GM13977 (cell line): ENCODE results near the gene CHCHD1.
"Not testable (repeated sequence)": the region's sequence is repeated elsewhere in the genome, so short reads cannot be mapped to it uniquely, and the experiment has no call there.

Experiments used
- DNase-seq: peaks from one replicate; pipeline ENCODE4 v3.0.0; 2012; ENCODE audit warnings: low spot score
- in situ Hi-C: fragments of 300-500 bp; cut with MboI; formaldehyde crosslinking; loops from one replicate; pipeline ENCODE4 v1.12.0; 2022; ENCODE audit warnings: low sequenced_read_pairs, low pct_unique_long_range_greater_than_20kb, mixed read lengths, inconsistent platforms; ENCODE audit not compliant: unreplicated experiment
- TF ChIP-seq, protein P1 (sequence below): IDR thresholded peaks from 2 replicates; pipeline ENCODE4 v1.5.1; 2012; ENCODE audit warnings: mild to moderate bottlenecking, control low read depth; ENCODE audit not compliant: insufficient read depth; ENCODE audit errors: extremely low read depth, missing control alignments

The CHCHD1 gene

DNA sequence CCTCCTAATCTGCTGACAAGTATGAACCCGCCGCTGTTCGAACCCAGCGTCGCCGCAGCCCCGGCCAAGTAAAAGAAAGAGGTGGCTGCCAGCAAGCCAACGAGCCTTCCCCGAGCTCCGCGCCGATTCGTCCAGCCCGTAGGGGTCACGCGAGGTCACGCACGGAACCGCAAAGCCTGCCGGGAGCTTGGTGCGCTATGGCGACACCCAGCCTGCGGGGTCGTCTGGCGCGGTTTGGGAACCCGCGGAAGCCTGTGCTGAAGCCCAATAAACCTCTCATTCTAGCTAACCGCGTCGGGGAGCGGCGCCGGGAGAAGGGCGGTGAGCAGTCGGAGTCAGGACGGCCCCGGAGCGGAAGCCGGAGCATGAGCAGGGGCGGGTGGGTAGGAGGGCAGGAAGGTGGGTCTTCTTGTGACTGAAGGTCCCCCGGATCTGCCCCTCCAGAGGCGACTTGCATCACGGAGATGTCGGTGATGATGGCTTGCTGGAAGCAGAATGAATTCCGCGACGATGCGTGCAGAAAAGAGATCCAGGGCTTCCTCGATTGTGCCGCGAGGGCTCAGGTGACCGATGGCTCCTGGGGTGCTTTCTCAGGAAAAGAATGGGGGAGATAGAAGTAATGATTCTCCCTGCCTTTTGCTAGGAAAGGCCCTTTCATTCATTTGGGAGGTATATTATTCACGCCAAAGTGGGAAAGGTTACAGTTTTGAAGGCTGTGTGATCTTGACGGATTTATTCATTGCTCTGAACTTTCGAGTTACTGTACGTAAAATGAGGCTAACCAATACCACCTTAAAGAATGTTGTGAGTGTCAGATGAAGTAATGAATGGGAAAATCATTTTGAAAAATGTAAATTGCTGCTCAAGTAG, at the start of gene CHCHD1:
Gene CHCHD1 (plus strand): TSS at position 170 of the 870 bp plus-strand sequence. CDS start 28 bp downstream, at position 198.
- in situ Hi-C loops: no loop called here
- TF ChIP-seq, protein P1, sequence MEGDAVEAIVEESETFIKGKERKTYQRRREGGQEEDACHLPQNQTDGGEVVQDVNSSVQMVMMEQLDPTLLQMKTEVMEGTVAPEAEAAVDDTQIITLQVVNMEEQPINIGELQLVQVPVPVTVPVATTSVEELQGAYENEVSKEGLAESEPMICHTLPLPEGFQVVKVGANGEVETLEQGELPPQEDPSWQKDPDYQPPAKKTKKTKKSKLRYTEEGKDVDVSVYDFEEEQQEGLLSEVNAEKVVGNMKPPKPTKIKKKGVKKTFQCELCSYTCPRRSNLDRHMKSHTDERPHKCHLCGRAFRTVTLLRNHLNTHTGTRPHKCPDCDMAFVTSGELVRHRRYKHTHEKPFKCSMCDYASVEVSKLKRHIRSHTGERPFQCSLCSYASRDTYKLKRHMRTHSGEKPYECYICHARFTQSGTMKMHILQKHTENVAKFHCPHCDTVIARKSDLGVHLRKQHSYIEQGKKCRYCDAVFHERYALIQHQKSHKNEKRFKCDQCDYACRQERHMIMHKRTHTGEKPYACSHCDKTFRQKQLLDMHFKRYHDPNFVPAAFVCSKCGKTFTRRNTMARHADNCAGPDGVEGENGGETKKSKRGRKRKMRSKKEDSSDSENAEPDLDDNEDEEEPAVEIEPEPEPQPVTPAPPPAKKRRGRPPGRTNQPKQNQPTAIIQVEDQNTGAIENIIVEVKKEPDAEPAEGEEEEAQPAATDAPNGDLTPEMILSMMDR: no peak
- DNase-seq: peak; percentile 90

- in situ Hi-C loops: loop anchor here (25.0 kb wide), 1 partner anchor 195 kb away; no protein-coding TSS in a partner anchor
- TF ChIP-seq, protein P1: no peak
- no peak for DNase-seq
Observed at GRCh38 chr10:73732426-73732825, 49.4 kb upstream of the CHCHD1 start.

DNA sequence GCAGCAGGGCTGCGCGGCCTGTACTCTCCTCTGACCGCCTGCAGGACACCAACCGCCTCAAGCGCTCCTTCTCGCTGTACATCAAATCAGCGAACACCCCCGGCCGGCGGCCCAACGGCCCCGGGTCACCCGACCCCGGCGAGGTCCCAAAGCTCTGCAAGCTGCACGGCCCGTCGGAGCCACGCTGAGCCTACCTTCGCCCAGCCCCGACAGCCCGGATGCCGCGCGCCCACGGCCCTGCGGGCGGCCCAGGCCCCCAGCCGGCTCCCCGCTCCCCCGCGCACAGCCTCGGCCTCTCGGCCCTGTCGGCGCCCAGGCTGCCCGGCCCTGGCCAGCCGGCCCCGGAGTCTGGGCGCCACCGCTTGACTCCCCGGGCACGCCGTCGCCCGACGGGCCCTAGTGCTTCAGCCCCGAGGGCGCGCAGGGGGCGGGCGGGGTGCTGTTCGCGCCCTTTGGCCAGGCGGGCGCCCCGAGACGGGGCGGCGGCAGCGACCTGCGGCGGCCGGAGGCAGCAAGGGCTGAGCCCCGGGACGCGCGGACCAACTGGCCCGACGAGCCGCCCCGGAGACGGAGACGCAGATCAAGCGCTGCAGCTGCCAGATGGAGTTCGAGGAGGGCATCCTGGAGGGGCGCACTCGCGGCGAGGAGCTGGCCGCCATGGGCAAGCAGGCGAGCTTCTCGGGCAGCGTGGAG, 48.8 kb upstream of the CHCHD1 start:
- TF ChIP-seq, protein P1: no peak
- in situ Hi-C loops: loop anchor here (25.0 kb wide), 1 partner anchor 196 kb away; no protein-coding TSS in a partner anchor
- DNase-seq: no peak

GRCh38 chr10:73734028-73734720, 47.7 kb upstream of the CHCHD1 start:
- DNase-seq: no peak
- TF ChIP-seq, protein P1: no peak
- in situ Hi-C loops: loop anchor here (25.0 kb wide), 1 partner anchor 197 kb away; no protein-coding TSS in a partner anchor

DNA sequence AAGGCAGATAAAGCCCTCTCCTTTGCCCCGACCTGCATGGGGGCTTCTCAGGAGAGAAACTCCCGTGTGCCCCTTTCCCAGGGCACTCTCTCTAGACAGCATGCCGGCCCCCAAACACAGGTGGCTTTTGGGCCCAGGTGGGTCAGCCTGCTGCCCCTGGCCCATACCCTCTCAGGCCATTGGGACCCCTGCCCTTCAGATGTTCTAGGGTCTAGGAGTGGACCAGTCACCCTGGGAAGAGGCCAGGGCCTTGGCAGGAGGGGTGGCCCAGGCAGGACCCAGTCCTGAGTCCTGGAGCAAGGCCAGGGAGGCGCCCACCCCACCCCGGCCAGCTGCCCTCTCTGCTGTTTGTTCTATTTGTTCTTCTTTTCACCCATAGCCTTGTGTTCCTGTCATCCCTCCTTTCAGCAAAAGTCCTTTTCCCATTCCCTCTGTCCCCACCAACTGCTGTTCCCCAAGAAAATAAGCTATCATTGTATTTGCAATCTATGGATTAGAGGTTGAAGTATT, 47.0 kb upstream of the CHCHD1 start:
- no peak for DNase-seq
- TF ChIP-seq, protein P1: no peak
- in situ Hi-C loops: loop anchor here (25.0 kb wide), 1 partner anchor 198 kb away; no protein-coding TSS in a partner anchor

GRCh38 chr10:73740501-73741254, 41.2 kb upstream of the CHCHD1 start:
- in situ Hi-C loops: loop anchor here (25.0 kb wide), 1 partner anchor 203 kb away; no protein-coding TSS in a partner anchor
- not testable (repeated sequence) for DNase-seq
